HTR-8/SVneo (cell line): Measurements from ENCODE around the gene MRTFA.
A peak's percentile ranks its signal among the peaks of the same experiment; 100 is the strongest.
"Not testable (repeated sequence)": the region's sequence is repeated elsewhere in the genome, so short reads cannot be mapped to it uniquely, and the experiment has no call there.

Experiments
- DNase-seq: peaks from one replicate; pipeline ENCODE4 v3.0.0; 2011; ENCODE audit warnings: low spot score, mixed read lengths; ENCODE audit not compliant: insufficient read length
- FAIRE-seq: peaks from 2 replicates; lab custom pipeline; 2011; peaks lifted over from hg19 to GRCh38; lab: Jason Lieb, UNC

Gene MRTFA

GRCh38 chr22:40661671-40662070 is 25.2 kb upstream of the MRTFA start:
- FAIRE-seq (no peak), DNase-seq (no peak)

GRCh38 chr22:40660730-40661129 is 24.2 kb upstream of the MRTFA start:
- FAIRE-seq (no peak), DNase-seq (no peak)

- no peak for FAIRE-seq
- DNase-seq, result no peak
Measured at GRCh38 chr22:40659166-40659565, 22.6 kb upstream of the MRTFA start.

GRCh38 chr22:40656651-40657050 is 20.1 kb upstream of the MRTFA start:
- not testable (repeated sequence) for DNase-seq, FAIRE-seq

- FAIRE-seq, DNase-seq: not testable (repeated sequence)
Measured at GRCh38 chr22:40655941-40656340, 19.4 kb upstream of the MRTFA start.

- no peak for FAIRE-seq
- peak; percentile 34 for DNase-seq
Measured at GRCh38 chr22:40654522-40655167, 18.1 kb upstream of the MRTFA start.

GRCh38 chr22:40653361-40653760 is 16.8 kb upstream of the MRTFA start:
- no peak for DNase-seq
- FAIRE-seq, result no peak

GRCh38 chr22:40651563-40652501 is 15.3 kb upstream of the MRTFA start:
- FAIRE-seq, result peak; percentile 94
- DNase-seq, result peak; percentile 93

GRCh38 chr22:40651057-40651456 is 14.5 kb upstream of the MRTFA start:
- DNase-seq, result no peak
- no peak for FAIRE-seq

- no peak for DNase-seq
- FAIRE-seq, result no peak
Measured at GRCh38 chr22:40648386-40648785, 11.9 kb upstream of the MRTFA start.

GRCh38 chr22:40645579-40646197 is 9.2 kb upstream of the MRTFA start:
- FAIRE-seq (no peak), DNase-seq (no peak)

GRCh38 chr22:40642316-40642715 is 5.8 kb upstream of the MRTFA start:
- FAIRE-seq (no peak), DNase-seq (no peak)

- DNase-seq, result no peak
- no peak for FAIRE-seq
Measured at GRCh38 chr22:40641269-40641668, 4.8 kb upstream of the MRTFA start.

GRCh38 chr22:40638261-40638660 is 1.7 kb upstream of the MRTFA start:
- DNase-seq (no peak), FAIRE-seq (no peak)

- DNase-seq (no peak), FAIRE-seq (no peak)
Measured at GRCh38 chr22:40637183-40638150, 948 bp upstream of the MRTFA start.

- no peak for DNase-seq
- FAIRE-seq, result no peak
Measured at GRCh38 chr22:40635940-40636379, 559 bp downstream of the MRTFA start.

- DNase-seq (no peak), FAIRE-seq (no peak)
Measured at GRCh38 chr22:40635043-40635939, 1.2 kb downstream of the MRTFA start.

GRCh38 chr22:40634119-40634903 is 2.2 kb downstream of the MRTFA start:
- FAIRE-seq, result no peak
- no peak for DNase-seq
